HEK293 (cell line): ENCODE measurements around the gene OR6B2.

Experiments
- KLF10 ChIP-seq: fragments of 450-650 bp; IDR thresholded peaks from 2 replicates; pipeline ENCODE4 v1.5.1; 2018; ENCODE audit warnings: missing biosample characterization, mild to moderate bottlenecking, missing genetic modification characterization
- SCRT1 ChIP-seq: fragments of 450-650 bp; formaldehyde crosslinking; IDR thresholded peaks from 2 replicates; pipeline ENCODE4 v1.5.1; 2016; ENCODE audit warnings: missing biosample characterization, missing genetic modification characterization, borderline replicate concordance
- ZNF335 ChIP-seq: fragments of 450-650 bp; formaldehyde crosslinking; conservative IDR thresholded peaks from 2 replicates; pipeline ENCODE4 v1.5.1; 2016; ENCODE audit warnings: missing biosample characterization, missing genetic modification characterization
- ZNF37A ChIP-seq: fragments of 450-650 bp; IDR thresholded peaks from 2 replicates; pipeline ENCODE4 v1.5.1; 2018; ENCODE audit warnings: missing biosample characterization, missing genetic modification characterization
- TF ChIP-seq, protein P1 (sequence below): fragments of 450-650 bp; formaldehyde crosslinking; optimal IDR thresholded peaks from 2 replicates; pipeline ENCODE3; 2016; ENCODE audit warnings: missing biosample characterization, mild to moderate bottlenecking, missing genetic modification characterization
- TF ChIP-seq, protein P2 (sequence below): fragments of 450-650 bp; formaldehyde crosslinking; IDR thresholded peaks from 2 replicates; pipeline ENCODE4 v1.5.1; 2016; ENCODE audit warnings: missing biosample characterization, missing genetic modification characterization
- TF ChIP-seq, protein P3 (sequence below): fragments of 450-650 bp; formaldehyde crosslinking; IDR thresholded peaks from 2 replicates; pipeline ENCODE4 v1.5.1; 2016; ENCODE audit warnings: missing biosample characterization, missing genetic modification characterization
- TF ChIP-seq, protein P4 (sequence below): fragments of 450-650 bp; formaldehyde crosslinking; IDR thresholded peaks from 2 replicates; pipeline ENCODE4 v1.5.1; 2016; ENCODE audit warnings: missing biosample characterization, missing genetic modification characterization
- TF ChIP-seq, protein P5 (sequence below): fragments of 450-650 bp; formaldehyde crosslinking; IDR thresholded peaks from 2 replicates; pipeline ENCODE4 v1.5.1; 2017; ENCODE audit warnings: missing biosample characterization, mild to moderate bottlenecking, missing genetic modification characterization, moderate library complexity

DNA sequence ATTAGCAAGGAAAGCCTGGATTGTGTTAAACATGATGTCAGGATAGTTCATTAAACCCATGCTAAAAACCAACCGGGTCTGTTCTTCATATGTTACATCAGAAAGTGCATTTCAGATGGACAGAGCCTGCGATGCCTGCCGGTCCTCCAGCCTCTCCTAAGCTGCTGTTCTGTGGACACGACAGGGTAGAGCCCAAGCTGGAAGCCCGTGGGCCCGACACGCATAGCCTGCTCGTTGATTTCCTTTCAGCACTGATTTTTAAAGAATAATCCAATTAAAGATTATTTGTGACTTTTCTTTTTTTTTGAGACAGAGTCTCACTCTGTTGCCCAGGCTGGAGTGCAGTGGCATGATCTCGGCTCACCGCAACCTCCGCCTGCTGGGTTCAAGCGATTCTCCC is 22.3 kb upstream of the OR6B2 start:
- TF ChIP-seq KLF10 (no peak), ZNF37A (no peak), SCRT1 (no peak), ZNF335 (tag by site-specific recombination) (no peak)
- TF ChIP-seq, protein P1, sequence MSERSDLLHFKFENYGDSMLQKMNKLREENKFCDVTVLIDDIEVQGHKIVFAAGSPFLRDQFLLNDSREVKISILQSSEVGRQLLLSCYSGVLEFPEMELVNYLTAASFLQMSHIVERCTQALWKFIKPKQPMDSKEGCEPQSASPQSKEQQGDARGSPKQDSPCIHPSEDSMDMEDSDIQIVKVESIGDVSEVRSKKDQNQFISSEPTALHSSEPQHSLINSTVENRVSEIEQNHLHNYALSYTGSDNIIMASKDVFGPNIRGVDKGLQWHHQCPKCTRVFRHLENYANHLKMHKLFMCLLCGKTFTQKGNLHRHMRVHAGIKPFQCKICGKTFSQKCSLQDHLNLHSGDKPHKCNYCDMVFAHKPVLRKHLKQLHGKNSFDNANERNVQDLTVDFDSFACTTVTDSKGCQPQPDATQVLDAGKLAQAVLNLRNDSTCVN (tag by site-specific recombination), result no peak
- TF ChIP-seq, protein P2, sequence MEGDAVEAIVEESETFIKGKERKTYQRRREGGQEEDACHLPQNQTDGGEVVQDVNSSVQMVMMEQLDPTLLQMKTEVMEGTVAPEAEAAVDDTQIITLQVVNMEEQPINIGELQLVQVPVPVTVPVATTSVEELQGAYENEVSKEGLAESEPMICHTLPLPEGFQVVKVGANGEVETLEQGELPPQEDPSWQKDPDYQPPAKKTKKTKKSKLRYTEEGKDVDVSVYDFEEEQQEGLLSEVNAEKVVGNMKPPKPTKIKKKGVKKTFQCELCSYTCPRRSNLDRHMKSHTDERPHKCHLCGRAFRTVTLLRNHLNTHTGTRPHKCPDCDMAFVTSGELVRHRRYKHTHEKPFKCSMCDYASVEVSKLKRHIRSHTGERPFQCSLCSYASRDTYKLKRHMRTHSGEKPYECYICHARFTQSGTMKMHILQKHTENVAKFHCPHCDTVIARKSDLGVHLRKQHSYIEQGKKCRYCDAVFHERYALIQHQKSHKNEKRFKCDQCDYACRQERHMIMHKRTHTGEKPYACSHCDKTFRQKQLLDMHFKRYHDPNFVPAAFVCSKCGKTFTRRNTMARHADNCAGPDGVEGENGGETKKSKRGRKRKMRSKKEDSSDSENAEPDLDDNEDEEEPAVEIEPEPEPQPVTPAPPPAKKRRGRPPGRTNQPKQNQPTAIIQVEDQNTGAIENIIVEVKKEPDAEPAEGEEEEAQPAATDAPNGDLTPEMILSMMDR (tag by site-specific recombination), result no peak
- TF ChIP-seq, protein P3, sequence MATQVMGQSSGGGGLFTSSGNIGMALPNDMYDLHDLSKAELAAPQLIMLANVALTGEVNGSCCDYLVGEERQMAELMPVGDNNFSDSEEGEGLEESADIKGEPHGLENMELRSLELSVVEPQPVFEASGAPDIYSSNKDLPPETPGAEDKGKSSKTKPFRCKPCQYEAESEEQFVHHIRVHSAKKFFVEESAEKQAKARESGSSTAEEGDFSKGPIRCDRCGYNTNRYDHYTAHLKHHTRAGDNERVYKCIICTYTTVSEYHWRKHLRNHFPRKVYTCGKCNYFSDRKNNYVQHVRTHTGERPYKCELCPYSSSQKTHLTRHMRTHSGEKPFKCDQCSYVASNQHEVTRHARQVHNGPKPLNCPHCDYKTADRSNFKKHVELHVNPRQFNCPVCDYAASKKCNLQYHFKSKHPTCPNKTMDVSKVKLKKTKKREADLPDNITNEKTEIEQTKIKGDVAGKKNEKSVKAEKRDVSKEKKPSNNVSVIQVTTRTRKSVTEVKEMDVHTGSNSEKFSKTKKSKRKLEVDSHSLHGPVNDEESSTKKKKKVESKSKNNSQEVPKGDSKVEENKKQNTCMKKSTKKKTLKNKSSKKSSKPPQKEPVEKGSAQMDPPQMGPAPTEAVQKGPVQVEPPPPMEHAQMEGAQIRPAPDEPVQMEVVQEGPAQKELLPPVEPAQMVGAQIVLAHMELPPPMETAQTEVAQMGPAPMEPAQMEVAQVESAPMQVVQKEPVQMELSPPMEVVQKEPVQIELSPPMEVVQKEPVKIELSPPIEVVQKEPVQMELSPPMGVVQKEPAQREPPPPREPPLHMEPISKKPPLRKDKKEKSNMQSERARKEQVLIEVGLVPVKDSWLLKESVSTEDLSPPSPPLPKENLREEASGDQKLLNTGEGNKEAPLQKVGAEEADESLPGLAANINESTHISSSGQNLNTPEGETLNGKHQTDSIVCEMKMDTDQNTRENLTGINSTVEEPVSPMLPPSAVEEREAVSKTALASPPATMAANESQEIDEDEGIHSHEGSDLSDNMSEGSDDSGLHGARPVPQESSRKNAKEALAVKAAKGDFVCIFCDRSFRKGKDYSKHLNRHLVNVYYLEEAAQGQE (tag by site-specific recombination), result no peak
- TF ChIP-seq, protein P4, sequence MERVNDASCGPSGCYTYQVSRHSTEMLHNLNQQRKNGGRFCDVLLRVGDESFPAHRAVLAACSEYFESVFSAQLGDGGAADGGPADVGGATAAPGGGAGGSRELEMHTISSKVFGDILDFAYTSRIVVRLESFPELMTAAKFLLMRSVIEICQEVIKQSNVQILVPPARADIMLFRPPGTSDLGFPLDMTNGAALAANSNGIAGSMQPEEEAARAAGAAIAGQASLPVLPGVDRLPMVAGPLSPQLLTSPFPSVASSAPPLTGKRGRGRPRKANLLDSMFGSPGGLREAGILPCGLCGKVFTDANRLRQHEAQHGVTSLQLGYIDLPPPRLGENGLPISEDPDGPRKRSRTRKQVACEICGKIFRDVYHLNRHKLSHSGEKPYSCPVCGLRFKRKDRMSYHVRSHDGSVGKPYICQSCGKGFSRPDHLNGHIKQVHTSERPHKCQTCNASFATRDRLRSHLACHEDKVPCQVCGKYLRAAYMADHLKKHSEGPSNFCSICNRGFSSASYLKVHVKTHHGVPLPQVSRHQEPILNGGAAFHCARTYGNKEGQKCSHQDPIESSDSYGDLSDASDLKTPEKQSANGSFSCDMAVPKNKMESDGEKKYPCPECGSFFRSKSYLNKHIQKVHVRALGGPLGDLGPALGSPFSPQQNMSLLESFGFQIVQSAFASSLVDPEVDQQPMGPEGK (tag by site-specific recombination), result no peak
- TF ChIP-seq, protein P5, sequence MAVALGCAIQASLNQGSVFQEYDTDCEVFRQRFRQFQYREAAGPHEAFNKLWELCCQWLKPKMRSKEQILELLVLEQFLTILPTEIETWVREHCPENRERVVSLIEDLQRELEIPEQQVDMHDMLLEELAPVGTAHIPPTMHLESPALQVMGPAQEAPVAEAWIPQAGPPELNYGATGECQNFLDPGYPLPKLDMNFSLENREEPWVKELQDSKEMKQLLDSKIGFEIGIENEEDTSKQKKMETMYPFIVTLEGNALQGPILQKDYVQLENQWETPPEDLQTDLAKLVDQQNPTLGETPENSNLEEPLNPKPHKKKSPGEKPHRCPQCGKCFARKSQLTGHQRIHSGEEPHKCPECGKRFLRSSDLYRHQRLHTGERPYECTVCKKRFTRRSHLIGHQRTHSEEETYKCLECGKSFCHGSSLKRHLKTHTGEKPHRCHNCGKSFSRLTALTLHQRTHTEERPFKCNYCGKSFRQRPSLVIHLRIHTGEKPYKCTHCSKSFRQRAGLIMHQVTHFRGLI, result no peak
